Stimulated activated CD4-positive, alpha-beta T cell treated with anti-CD3 and anti-CD28 coated beads, Interleukin-12 subunit alpha, Interleukin-12 subunit beta, amount 100 ng/mL, for 4 hours (primary cell): ENCODE results near the gene ABHD17A.
"Not testable (repeated sequence)": the region's sequence is repeated elsewhere in the genome, so short reads cannot be mapped to it uniquely, and the experiment has no call there.

ENCODE experiments used
- DNase-seq: peaks from one replicate; pipeline ENCODE4 v3.0.0-alpha.2; 2020

ABHD17A gene

GRCh38 chr19:1909761-1910080, 24.4 kb upstream of the ABHD17A start:
- no peak for DNase-seq

- no peak for DNase-seq
Observed at GRCh38 chr19:1908364-1908678, 23.0 kb upstream of the ABHD17A start.

- no peak for DNase-seq
Observed at GRCh38 chr19:1907563-1908363, 22.5 kb upstream of the ABHD17A start.

GRCh38 chr19:1906985-1907562, 21.8 kb upstream of the ABHD17A start:
- no peak for DNase-seq

GRCh38 chr19:1905863-1906375, 20.6 kb upstream of the ABHD17A start:
- no peak for DNase-seq

GRCh38 chr19:1905110-1905862, 20.0 kb upstream of the ABHD17A start, which contains the start of the genes ADAT3 and SCAMP4:
Gene ADAT3, plus strand, starts transcription at chr19:1905399. Its CDS starts 6,649 bp downstream, at chr19:1912048.
Gene SCAMP4, plus strand, starts transcription at chr19:1905399. Its CDS starts 9,621 bp downstream, at chr19:1915020.
- DNase-seq: peak; percentile 97

- DNase-seq: no peak
Observed at GRCh38 chr19:1904860-1905109, 19.5 kb upstream of the ABHD17A start.

GRCh38 chr19:1902923-1903322, 17.6 kb upstream of the ABHD17A start:
- no peak for DNase-seq

GRCh38 chr19:1901940-1902404, 16.7 kb upstream of the ABHD17A start:
- no peak for DNase-seq

GRCh38 chr19:1896508-1896907, 11.2 kb upstream of the ABHD17A start:
- DNase-seq: no peak

GRCh38 chr19:1893791-1894190, 8.5 kb upstream of the ABHD17A start:
- no peak for DNase-seq

GRCh38 chr19:1889907-1890306, 4.6 kb upstream of the ABHD17A start:
- no peak for DNase-seq

- DNase-seq: no peak
Observed at GRCh38 chr19:1888385-1888784, 3.1 kb upstream of the ABHD17A start.

- not testable (repeated sequence) for DNase-seq
Observed at GRCh38 chr19:1886360-1886759, 1.1 kb upstream of the ABHD17A start.

GRCh38 chr19:1884719-1885334, 469 bp downstream of the ABHD17A start:
- no peak for DNase-seq

- no peak for DNase-seq
Observed at GRCh38 chr19:1884291-1884718, 991 bp downstream of the ABHD17A start.

- DNase-seq: no peak
Observed at GRCh38 chr19:1883784-1884183, 1.5 kb downstream of the ABHD17A start.

GRCh38 chr19:1882786-1883692, 2.3 kb downstream of the ABHD17A start:
- no peak for DNase-seq

- DNase-seq: peak; percentile 48
Observed at GRCh38 chr19:1882089-1882785, 3.1 kb downstream of the ABHD17A start.

GRCh38 chr19:1881393-1882088, 3.8 kb downstream of the ABHD17A start:
- not testable (repeated sequence) for DNase-seq
